K562 (cell line): Measurements from ENCODE around the gene FYB2.

ENCODE experiments used
- CTCF ChIP-seq, 3 experiments: IDR thresholded peaks in 2 of 3; conservative IDR thresholded peaks in 1 of 3; 2 replicates each; pipeline ENCODE4 v1.5.1; 2011 to 2012; ENCODE audit warnings: low read length in 3 of 3, mild to moderate bottlenecking in 3 of 3, control low read depth in 2 of 3, improper control_type of control experiment in 1 of 3, inconsistent platforms in 1 of 3, low read depth in 1 of 3, mixed read lengths in 1 of 3, moderate library complexity in 1 of 3; ENCODE audit not compliant: insufficient read depth in 2 of 3
- HDAC2 ChIP-seq: fragments of 450-650 bp; IDR thresholded peaks from 2 replicates; pipeline ENCODE4 v1.6.1; 2016; ENCODE audit warnings: mild to moderate bottlenecking
- HNRNPUL1 ChIP-seq: fragments of 200-400 bp; formaldehyde crosslinking; IDR thresholded peaks from 2 replicates; pipeline ENCODE4 v1.6.1; 2017; ENCODE audit warnings: low read length
- KLF16 ChIP-seq: IDR thresholded peaks from 2 replicates; pipeline ENCODE4 v1.6.1; 2016; ENCODE audit warnings: antibody characterized with exemption
- MAFK ChIP-seq: IDR thresholded peaks from 2 replicates; pipeline ENCODE4 v1.6.1; 2011; ENCODE audit warnings: low read length, improper control_type of control experiment
- NR2C2 ChIP-seq, 2 experiments: fragments of 200-800 bp in 1 of 2; sonication (Bioruptor generic) in 1 of 2; sonication (generic) in 1 of 2; formaldehyde crosslinking in 1 of 2; IDR thresholded peaks; 2 replicates each; pipeline versions ENCODE4 v1.6.1 to v1.8.0; 2016 to 2022; ENCODE audit warnings: mild to moderate bottlenecking in 1 of 2, missing compliant biosample characterization in 1 of 2, missing genetic modification characterization in 1 of 2, missing genetic modification reagents in 1 of 2
- RBM22 ChIP-seq: fragments of 200-400 bp; formaldehyde crosslinking; IDR thresholded peaks from 2 replicates; pipeline ENCODE4 v1.6.1; 2018; ENCODE audit warnings: low read length, low read depth; ENCODE audit not compliant: poor library complexity, severe bottlenecking
- TCF3 ChIP-seq: sonication (generic); formaldehyde crosslinking; IDR thresholded peaks from 2 replicates; pipeline ENCODE4 v1.4.0; 2020; ENCODE audit warnings: mild to moderate bottlenecking, missing genetic modification reagents

GRCh38 chr1:56795870-56796269, 23.3 kb downstream of the FYB2 start:
- TF ChIP-seq TCF3 (CRISPR knock-in tag) (no peak), NR2C2 (CRISPR knock-in tag; IDR thresholded peaks at IDR 0.05) (no peak), NR2C2 (tag; IDR thresholded peaks at IDR 0.05) (no peak), MAFK (no peak), CTCF (IDR thresholded peaks at IDR 0.05 in 2 of 3, conservative IDR thresholded peaks at IDR 0.05 in 1 of 3; ENCODE audit: insufficient read depth in 2 of 3, low read depth in 1 of 3, low read length in 3 of 3) (no peak), HDAC2 (no peak), KLF16 (no peak), HNRNPUL1 (no peak), RBM22 (no peak)
